MM.1S (cell line): ENCODE results near the gene ST7.

Source experiments
- DNase-seq: peaks from one replicate; pipeline ENCODE4 v3.0.0-alpha.2; 2015
- H2AFZ ChIP-seq: fragments of 300-600 bp; sonication (generic); 2 replicates; pipeline ENCODE4 v1.6.0; 2016; ENCODE audit warnings: antibody characterized with exemption, low read length
- H3F3A ChIP-seq: fragments of 300-600 bp; sonication (generic); 2 replicates; pipeline ENCODE4 v1.6.1; 2016; ENCODE audit warnings: mild to moderate bottlenecking, antibody characterized with exemption, low read length, moderate library complexity, mixed read lengths; ENCODE audit not compliant: insufficient read depth
- H3K27ac ChIP-seq: fragments of 300-600 bp; sonication (generic); 2 replicates; pipeline ENCODE4 v1.5.1; 2016; ENCODE audit warnings: mild to moderate bottlenecking, low read length
- H3K27me3 ChIP-seq: fragments of 300-600 bp; sonication (generic); replicated peaks from 2 replicates; pipeline ENCODE4 v1.6.0; 2016; ENCODE audit warnings: low read length; ENCODE audit not compliant: insufficient read depth
- H3K36me3 ChIP-seq: fragments of 300-600 bp; sonication (generic); replicated peaks from 2 replicates; pipeline ENCODE4 v1.6.1; 2016; ENCODE audit warnings: mild to moderate bottlenecking, low read length, mixed read lengths; ENCODE audit not compliant: insufficient read depth
- H3K4me1 ChIP-seq: fragments of 300-600 bp; sonication (generic); 2 replicates; pipeline ENCODE4 v1.6.1; 2016; ENCODE audit warnings: low read length, mixed read lengths
- H3K4me2 ChIP-seq: fragments of 300-600 bp; sonication (generic); 2 replicates; pipeline ENCODE4 v1.6.0; 2016; ENCODE audit warnings: low read depth, low read length
- H3K4me3 ChIP-seq: fragments of 300-600 bp; sonication (generic); 2 replicates; pipeline ENCODE4 v1.5.1; 2016; ENCODE audit warnings: low read length, mixed read lengths
- H3K79me2 ChIP-seq: fragments of 300-600 bp; sonication (generic); 2 replicates; pipeline ENCODE4 v1.6.1; 2016; ENCODE audit warnings: mixed run types, low read length, mixed read lengths
- H3K9ac ChIP-seq: fragments of 300-600 bp; sonication (generic); 2 replicates; pipeline ENCODE4 v1.6.1; 2016; ENCODE audit warnings: low read length, mixed read lengths
- H3K9me2 ChIP-seq: fragments of 300-600 bp; sonication (generic); replicated peaks from 2 replicates; pipeline ENCODE4 v1.6.1; 2016; ENCODE audit warnings: mild to moderate bottlenecking, low read length, mixed read lengths; ENCODE audit not compliant: insufficient read depth
- H3K9me3 ChIP-seq: fragments of 300-600 bp; sonication (generic); replicated peaks from 2 replicates; pipeline ENCODE4 v1.6.1; 2016; ENCODE audit warnings: mild to moderate bottlenecking, low read length, mixed read lengths; ENCODE audit not compliant: insufficient read depth
- H4K20me1 ChIP-seq: fragments of 300-600 bp; sonication (generic); 2 replicates; pipeline ENCODE4 v1.6.1; 2016; ENCODE audit warnings: mild to moderate bottlenecking, low read length, moderate library complexity, mixed read lengths; ENCODE audit not compliant: insufficient read depth
- EZH2 ChIP-seq: fragments of 300-600 bp; sonication (generic); optimal IDR thresholded peaks from 2 replicates; pipeline ENCODE3; 2017; ENCODE audit warnings: low read depth, mild to moderate bottlenecking, antibody characterized with exemption, low read length, mixed read lengths
- EZH2phosphoT487 ChIP-seq: fragments of 300-600 bp; sonication (generic); IDR thresholded peaks from 2 replicates; pipeline ENCODE4 v1.6.1; 2018; ENCODE audit warnings: antibody characterized with exemption, low read length
- TF ChIP-seq, protein P1 (sequence below): fragments of 300-600 bp; sonication (generic); IDR thresholded peaks from 2 replicates; pipeline ENCODE4 v1.5.1; 2016; ENCODE audit warnings: antibody characterized with exemption, low read length, mixed read lengths

The ST7 gene

DNA sequence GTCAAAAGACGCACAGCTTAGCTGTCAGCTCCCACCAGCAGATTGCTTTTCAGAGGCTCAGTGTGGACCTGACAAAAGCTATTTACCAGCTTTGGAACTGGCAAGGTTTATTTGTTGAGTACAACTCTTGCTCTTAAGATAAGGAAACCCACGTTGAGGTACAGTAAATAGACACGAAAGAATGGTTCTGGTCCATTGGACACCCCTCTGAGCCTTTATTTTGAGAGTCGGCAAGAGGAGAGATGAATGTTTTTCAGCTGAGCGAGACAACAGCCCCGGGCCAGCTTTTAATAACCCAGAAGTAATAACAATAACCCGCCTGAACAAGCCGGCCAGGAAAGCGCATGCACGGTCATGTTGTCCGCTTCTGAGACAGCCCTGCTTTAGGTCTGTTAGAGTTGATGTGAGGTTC is 320.5 kb downstream of the ST7 start:
- no peak overlapping the region for H2AFZ ChIP-seq
- TF ChIP-seq EZH2 = no peak
- no peak for TF ChIP-seq EZH2phosphoT487
- TF ChIP-seq, protein P1, sequence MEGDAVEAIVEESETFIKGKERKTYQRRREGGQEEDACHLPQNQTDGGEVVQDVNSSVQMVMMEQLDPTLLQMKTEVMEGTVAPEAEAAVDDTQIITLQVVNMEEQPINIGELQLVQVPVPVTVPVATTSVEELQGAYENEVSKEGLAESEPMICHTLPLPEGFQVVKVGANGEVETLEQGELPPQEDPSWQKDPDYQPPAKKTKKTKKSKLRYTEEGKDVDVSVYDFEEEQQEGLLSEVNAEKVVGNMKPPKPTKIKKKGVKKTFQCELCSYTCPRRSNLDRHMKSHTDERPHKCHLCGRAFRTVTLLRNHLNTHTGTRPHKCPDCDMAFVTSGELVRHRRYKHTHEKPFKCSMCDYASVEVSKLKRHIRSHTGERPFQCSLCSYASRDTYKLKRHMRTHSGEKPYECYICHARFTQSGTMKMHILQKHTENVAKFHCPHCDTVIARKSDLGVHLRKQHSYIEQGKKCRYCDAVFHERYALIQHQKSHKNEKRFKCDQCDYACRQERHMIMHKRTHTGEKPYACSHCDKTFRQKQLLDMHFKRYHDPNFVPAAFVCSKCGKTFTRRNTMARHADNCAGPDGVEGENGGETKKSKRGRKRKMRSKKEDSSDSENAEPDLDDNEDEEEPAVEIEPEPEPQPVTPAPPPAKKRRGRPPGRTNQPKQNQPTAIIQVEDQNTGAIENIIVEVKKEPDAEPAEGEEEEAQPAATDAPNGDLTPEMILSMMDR = no peak
- no peaks in the 10 kb centered on the region for H3K4me1 ChIP-seq
- no peak overlapping the region for H3K4me3 ChIP-seq
- H3F3A ChIP-seq = no peaks in the 10 kb centered on the region
- DNase-seq = no peak
- H3K4me2 ChIP-seq = no peak overlapping the region
- H3K9me3 ChIP-seq = no peaks in the 10 kb centered on the region
- no peak overlapping the region for H3K27ac ChIP-seq
- no peaks in the 10 kb centered on the region for H4K20me1 ChIP-seq
- no peaks in the 10 kb centered on the region for H3K79me2 ChIP-seq
- H3K9ac ChIP-seq = no peak overlapping the region
- H3K9me2 ChIP-seq = no peaks in the 10 kb centered on the region
- H3K36me3 ChIP-seq = no peaks in the 10 kb centered on the region
- H3K27me3 ChIP-seq = no peaks in the 10 kb centered on the region

DNA sequence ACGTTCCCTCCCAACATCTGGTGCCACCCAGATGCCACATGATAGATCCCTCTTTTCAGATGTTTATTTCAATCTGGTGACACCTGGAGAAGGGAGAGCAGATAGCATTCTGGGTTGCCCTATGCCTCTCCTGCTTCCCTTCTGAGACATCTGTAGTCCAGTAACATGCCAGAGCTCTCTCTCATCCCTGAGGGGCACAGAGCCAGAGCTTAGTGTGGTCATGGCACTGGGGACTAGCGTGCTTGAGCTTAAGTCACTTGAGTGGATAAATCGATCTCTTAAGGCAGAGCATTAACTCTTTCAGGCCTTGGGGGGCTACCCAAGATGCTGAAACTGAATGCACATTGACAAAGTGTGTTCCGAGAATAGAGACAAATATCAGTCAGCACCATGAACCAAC is 321.6 kb downstream of the ST7 start:
- no peak overlapping the region for H3K9ac ChIP-seq
- H3K4me3 ChIP-seq = no peak overlapping the region
- no peak for DNase-seq
- H3K27ac ChIP-seq = no peak overlapping the region
- no peaks in the 10 kb centered on the region for H3K27me3 ChIP-seq
- no peak overlapping the region for H3K4me2 ChIP-seq
- no peaks in the 10 kb centered on the region for H4K20me1 ChIP-seq
- no peak for TF ChIP-seq EZH2phosphoT487
- TF ChIP-seq EZH2 = no peak
- TF ChIP-seq, protein P1 = no peak
- no peaks in the 10 kb centered on the region for H3F3A ChIP-seq
- no peaks in the 10 kb centered on the region for H3K79me2 ChIP-seq
- no peaks in the 10 kb centered on the region for H3K36me3 ChIP-seq
- H3K9me2 ChIP-seq = no peaks in the 10 kb centered on the region
- H2AFZ ChIP-seq = no peak overlapping the region
- no peaks in the 10 kb centered on the region for H3K9me3 ChIP-seq
- no peaks in the 10 kb centered on the region for H3K4me1 ChIP-seq

DNA sequence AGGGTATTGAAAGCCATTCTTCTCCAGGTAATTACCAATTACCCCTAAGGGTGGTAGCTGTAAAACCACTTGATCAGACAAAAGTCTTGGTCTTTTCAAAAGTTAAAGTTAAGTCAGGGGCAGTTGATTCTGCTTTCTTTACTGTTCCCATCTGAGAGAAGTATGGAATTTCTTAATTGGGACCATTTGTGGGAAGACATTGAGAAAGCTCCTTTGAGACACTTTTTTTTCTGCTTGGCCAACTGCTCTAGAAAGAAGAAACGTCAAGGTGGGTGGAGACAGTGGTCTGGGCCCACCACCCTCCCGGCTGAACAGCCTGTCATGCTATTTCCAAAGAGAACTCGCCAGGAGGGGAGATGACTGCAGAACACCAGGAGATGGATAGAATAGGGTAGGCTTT is 324.3 kb downstream of the ST7 start:
- Histone ChIP-seq H3K27me3 (no peaks in the 10 kb centered on the region), H3K9me2 (no peaks in the 10 kb centered on the region), H3F3A (no peaks in the 10 kb centered on the region), H3K27ac (no peak overlapping the region), H4K20me1 (no peaks in the 10 kb centered on the region), H3K4me3 (no peak overlapping the region), H2AFZ (no peak overlapping the region), H3K9ac (no peak overlapping the region), H3K79me2 (no peaks in the 10 kb centered on the region), H3K4me1 (no peaks in the 10 kb centered on the region), H3K9me3 (no peaks in the 10 kb centered on the region), H3K4me2 (no peak overlapping the region), H3K36me3 (no peaks in the 10 kb centered on the region)
- no peak for DNase-seq
- TF ChIP-seq EZH2 (no peak), EZH2phosphoT487 (no peak)
- TF ChIP-seq, protein P1 = no peak
